HG02884 (cell line): ENCODE data around the gene MYO5B.

Experiments
- ATAC-seq: cut with Tn5 transposase; IDR thresholded peaks from one replicate; pipeline ENCODE4 v1.9.1; 2021; ENCODE audit warnings: mild to moderate bottlenecking, moderate library complexity; ENCODE audit not compliant: unreplicated experiment

MYO5B gene

GRCh38 chr18:50073319-50073718 lies 121.6 kb downstream of the MYO5B start:
- ATAC-seq = no peak

- ATAC-seq = no peak
Observed at GRCh38 chr18:50072146-50072545, 122.8 kb downstream of the MYO5B start.

- no peak for ATAC-seq
Observed at GRCh38 chr18:50071397-50071796, 123.5 kb downstream of the MYO5B start.

- no peak for ATAC-seq
Observed at GRCh38 chr18:50069422-50069821, 125.5 kb downstream of the MYO5B start.

- ATAC-seq = no peak
Observed at GRCh38 chr18:50065527-50065926, 129.4 kb downstream of the MYO5B start.

GRCh38 chr18:50065039-50065438 lies 129.9 kb downstream of the MYO5B start:
- no peak for ATAC-seq

- no peak for ATAC-seq
Observed at GRCh38 chr18:50061876-50062517, 132.9 kb downstream of the MYO5B start.

GRCh38 chr18:50060822-50061221 lies 134.1 kb downstream of the MYO5B start:
- ATAC-seq = no peak

GRCh38 chr18:50058731-50059130 lies 136.2 kb downstream of the MYO5B start:
- ATAC-seq = no peak

GRCh38 chr18:50057009-50057408 lies 137.9 kb downstream of the MYO5B start:
- no peak for ATAC-seq

- no peak for ATAC-seq
Observed at GRCh38 chr18:50056185-50056584, 138.8 kb downstream of the MYO5B start.

GRCh38 chr18:50055488-50055887 lies 139.5 kb downstream of the MYO5B start:
- ATAC-seq = no peak

GRCh38 chr18:50053111-50053510 lies 141.8 kb downstream of the MYO5B start:
- no peak for ATAC-seq

- no peak for ATAC-seq
Observed at GRCh38 chr18:50051288-50051687, 143.7 kb downstream of the MYO5B start.

- ATAC-seq = no peak
Observed at GRCh38 chr18:50045126-50045525, 149.8 kb downstream of the MYO5B start.

GRCh38 chr18:50044402-50044801 lies 150.5 kb downstream of the MYO5B start:
- ATAC-seq = no peak

GRCh38 chr18:50042611-50043010 lies 152.3 kb downstream of the MYO5B start:
- ATAC-seq = no peak

GRCh38 chr18:50039746-50040145 lies 155.2 kb downstream of the MYO5B start:
- no peak for ATAC-seq

GRCh38 chr18:50038448-50038847 lies 156.5 kb downstream of the MYO5B start:
- ATAC-seq = no peak

GRCh38 chr18:50034029-50034428 lies 160.9 kb downstream of the MYO5B start:
- ATAC-seq = no peak

- no peak for ATAC-seq
Observed at GRCh38 chr18:50033004-50033403, 161.9 kb downstream of the MYO5B start.

- no peak for ATAC-seq
Observed at GRCh38 chr18:50030146-50030545, 164.8 kb downstream of the MYO5B start.

- no peak for ATAC-seq
Observed at GRCh38 chr18:50027996-50028395, 167.0 kb downstream of the MYO5B start.
